ENCODE measurements around the gene STK32C. TPM values are rescaled to one million over a fixed set of nuclear protein-coding genes. Genes with fewer than 3 reads are reported as not detected.

Gene STK32C
- polyA plus RNA-seq, 2 of the 4 experiments (the other 2 are of a cell fraction), result 29.9 to 43.6 TPM

GRCh38 chr10:132198381-132199181 lies 109.2 kb downstream of the STK32C start:
- Histone ChIP-seq H3K9me3 (no peaks in the 10 kb centered on the region), H3K27ac (no peak overlapping the region), H3K4me1 (no peaks in the 10 kb centered on the region), H3K4me3 (no peak overlapping the region), H3K4me2 (no peak overlapping the region)
- FAIRE-seq (no peak), DNase-seq (ENCODE audit: low read depth in 1 of 2, low spot score in 1 of 2) (no peak), ATAC-seq (no peak; a peak in 1 of 6 replicates)
- TF ChIP-seq ZC3H11A (IDR thresholded peaks at IDR 0.05), result no peak
- TF ChIP-seq JUN (IDR thresholded peaks at IDR 0.05), result no peak
- TF ChIP-seq ELK1 (IDR thresholded peaks at IDR 0.05; ENCODE audit: low read depth, low read length), result no peak
- TF ChIP-seq CTCF (IDR thresholded peaks at IDR 0.05), result no peak
- TF ChIP-seq CHD2 (IDR thresholded peaks at IDR 0.05; ENCODE audit: low read length, partially characterized antibody), result no peak
- TF ChIP-seq TP53 (CRISPR knock-in tag; IDR thresholded peaks at IDR 0.05), result no peak
- no peak for TF ChIP-seq HEYL (CRISPR knock-in tag; IDR thresholded peaks at IDR 0.05)
- no peak for TF ChIP-seq MAFK (IDR thresholded peaks at IDR 0.05; ENCODE audit: partially characterized antibody)
- TF ChIP-seq SREBF2 (IDR thresholded peaks at IDR 0.05), result no peak
- no peak for TF ChIP-seq JUNB (IDR thresholded peaks at IDR 0.05)
- TF ChIP-seq RARB (CRISPR knock-in tag; IDR thresholded peaks at IDR 0.05), result no peak
- TF ChIP-seq NFE2L2 (conservative IDR thresholded peaks at IDR 0.05; ENCODE audit: low read length), result no peak
- no peak for TF ChIP-seq FOSL2 (IDR thresholded peaks at IDR 0.05)
- TF ChIP-seq FOSL2 (CRISPR knock-in tag; IDR thresholded peaks at IDR 0.05), result no peak
- no peak for TF ChIP-seq ZFP36 (IDR thresholded peaks at IDR 0.05; ENCODE audit: borderline replicate concordance, partially characterized antibody)
- TF ChIP-seq HES2 (IDR thresholded peaks at IDR 0.05), result no peak
- no peak for TF ChIP-seq GATA3 (IDR thresholded peaks at IDR 0.05; ENCODE audit: borderline replicate concordance)
- TF ChIP-seq ATOH8 (CRISPR knock-in tag; IDR thresholded peaks at IDR 0.05; ENCODE audit: low read depth), result no peak
- no peak for TF ChIP-seq CEBPB (IDR thresholded peaks at IDR 0.05)
- no peak for TF ChIP-seq HOXB5 (CRISPR knock-in tag; IDR thresholded peaks at IDR 0.05)
- WGBS (ENCODE audit: missing lambda C conversion rate), result 90% methylated on average over 28 of the region's 35 CpGs
- ChIA-PET CTCF (interaction anchor here (1.1 to 1.5 kb wide), 2 partner anchors 11 to 28 kb away, joined by 3 read pairs; no protein-coding TSS in a partner anchor), POLR2A (no interaction called here)

- Histone ChIP-seq H3K27ac (no peak overlapping the region), H3K4me3 (no peak overlapping the region), H3K9me3 (no peaks in the 10 kb centered on the region), H3K4me1 (no peaks in the 10 kb centered on the region), H3K4me2 (no peak overlapping the region)
- FAIRE-seq (no peak), ATAC-seq (no peak), DNase-seq (ENCODE audit: low read depth in 1 of 2, low spot score in 1 of 2) (no peak)
- no peak for TF ChIP-seq BCL3 (IDR thresholded peaks at IDR 0.05)
- TF ChIP-seq NR3C1 (IDR thresholded peaks at IDR 0.05), result no peak
- no peak for TF ChIP-seq NPAS2 (CRISPR knock-in tag; IDR thresholded peaks at IDR 0.05; ENCODE audit: borderline replicate concordance)
- WGBS (ENCODE audit: missing lambda C conversion rate), result 97% methylated on average over 3 of the region's 3 CpGs
- ChIA-PET CTCF (interaction anchor here (1.1 to 1.5 kb wide), 2 partner anchors 11 to 28 kb away, joined by 3 read pairs; no protein-coding TSS in a partner anchor), POLR2A (no interaction called here)
Measured at GRCh38 chr10:132198068-132198370, 109.7 kb downstream of the STK32C start.

Measured in A549 (cell line).